ENCODE measurements around the gene PPME1. TPM values are rescaled to one million over a fixed set of nuclear protein-coding genes. Genes with fewer than 3 reads are reported as not detected.

Gene PPME1
- total and polyA plus RNA-seq, 9 of the 15 experiments (the other 6 are each of a cell fraction or from before 2014, with no cell fraction given), result 9.8 to 81.7 (median 37.6) TPM

DNA sequence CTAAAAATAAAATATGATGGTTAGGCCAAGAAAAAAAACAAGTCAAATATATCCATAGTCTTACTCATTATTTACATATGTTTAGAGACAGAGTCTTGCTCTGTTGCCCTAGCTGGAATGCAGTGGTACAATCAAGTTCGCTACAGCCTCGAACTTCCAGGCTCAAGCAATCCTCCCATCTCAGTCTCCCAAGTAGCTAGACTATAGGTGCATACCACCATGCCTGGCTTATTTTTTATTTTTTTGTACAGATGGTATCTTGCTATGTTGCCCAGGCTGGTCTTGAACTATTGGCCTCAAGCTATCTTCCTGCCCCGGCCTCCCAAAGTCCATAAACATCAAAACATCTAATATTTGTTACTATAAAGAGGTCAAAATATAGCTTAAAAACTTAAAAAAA is 36.4 kb upstream of the PPME1 start:
- no peak for DNase-seq (ENCODE audit: extremely low read depth in 1 of 4, low spot score in 3 of 4)
- in situ Hi-C loops (cut with MboI) (no loop called here), intact Hi-C loops (cut with micrococcal nuclease) (no loop called here)
- POLR2A ChIA-PET, result interaction anchor here (0.6 to 1.1 kb wide), 2 partner anchors 10 to 36 kb away, joined by 4 read pairs; partner anchors contain the start of genes C2CD3 and PPME1
- Histone ChIP-seq H2AFZ (ENCODE audit: low read depth, low read length) (no peak overlapping the region), H3K36me3 (ENCODE audit: control insufficient read depth, insufficient read depth, low read length) (peaks cover 39% of the 10 kb centered on the region), H3K79me2 (ENCODE audit: control insufficient read depth, insufficient read depth, low read length) (no peaks in the 10 kb centered on the region), H3K27ac (ENCODE audit: extremely low read depth, low read depth, low read length) (no peak overlapping the region), H4K20me1 (replicated peaks; ENCODE audit: control insufficient read depth, insufficient read depth, low read length) (no peaks in the 10 kb centered on the region), H3K27me3 (ENCODE audit: control insufficient read depth in 2 of 2, insufficient read depth in 2 of 2, low read length in 2 of 2) (no peaks in the 10 kb centered on the region), H3K9ac (ENCODE audit: insufficient read depth in 1 of 2, low read depth in 2 of 2, low read length in 2 of 2) (no peak overlapping the region), H3K4me1 (replicated peaks in 1 of 2; ENCODE audit: control insufficient read depth in 2 of 2, insufficient read depth in 2 of 2, low read length in 2 of 2) (peaks cover 0 to 21% of the 10 kb centered on the region in 2 experiments; a peak in 2 of 5 replicates), H3K9me3 (replicated peaks; ENCODE audit: control insufficient read depth, insufficient read depth, low read depth, low read length) (no peaks in the 10 kb centered on the region), H3K9me1 (ENCODE audit: control insufficient read depth, insufficient read depth, low read length) (no peaks in the 10 kb centered on the region), H3K4me2 (ENCODE audit: insufficient read depth, low read length) (no peak overlapping the region), H3K4me3 (no peak overlapping the region)
- CTCF ChIA-PET (ENCODE audit: low intra/inter-chr PET ratio), result no interaction called here
- WGBS (ENCODE audit: insufficient coverage, low coverage, missing lambda C conversion rate), result 98% methylated on average over 3 of the region's 3 CpGs
- BruUV-seq (replicated peaks), result no TSS peak
- ATAC-seq, result no peak
- no peak for FAIRE-seq
- TF ChIP-seq SPI1 (IDR thresholded peaks at IDR 0.05; ENCODE audit: borderline replicate concordance, low read depth, low read length) (no peak), PCBP1 (IDR thresholded peaks at IDR 0.05; ENCODE audit: low read depth, low read length, poor library complexity, severe bottlenecking) (no peak), NFIX (CRISPR knock-in tag; IDR thresholded peaks at IDR 0.05; ENCODE audit: low read depth) (no peak), HDAC8 (tag; IDR thresholded peaks at IDR 0.05) (no peak), TGIF2 (CRISPR knock-in tag; IDR thresholded peaks at IDR 0.05) (no peak), L3MBTL2 (IDR thresholded peaks at IDR 0.05) (no peak), SAFB2 (IDR thresholded peaks at IDR 0.05; ENCODE audit: borderline replicate concordance, low read depth, low read length, severe bottlenecking) (no peak), SMC3 (conservative IDR thresholded peaks at IDR 0.05; ENCODE audit: insufficient read depth, low read depth, low read length) (no peak)
- TF ChIP-seq, protein P1, sequence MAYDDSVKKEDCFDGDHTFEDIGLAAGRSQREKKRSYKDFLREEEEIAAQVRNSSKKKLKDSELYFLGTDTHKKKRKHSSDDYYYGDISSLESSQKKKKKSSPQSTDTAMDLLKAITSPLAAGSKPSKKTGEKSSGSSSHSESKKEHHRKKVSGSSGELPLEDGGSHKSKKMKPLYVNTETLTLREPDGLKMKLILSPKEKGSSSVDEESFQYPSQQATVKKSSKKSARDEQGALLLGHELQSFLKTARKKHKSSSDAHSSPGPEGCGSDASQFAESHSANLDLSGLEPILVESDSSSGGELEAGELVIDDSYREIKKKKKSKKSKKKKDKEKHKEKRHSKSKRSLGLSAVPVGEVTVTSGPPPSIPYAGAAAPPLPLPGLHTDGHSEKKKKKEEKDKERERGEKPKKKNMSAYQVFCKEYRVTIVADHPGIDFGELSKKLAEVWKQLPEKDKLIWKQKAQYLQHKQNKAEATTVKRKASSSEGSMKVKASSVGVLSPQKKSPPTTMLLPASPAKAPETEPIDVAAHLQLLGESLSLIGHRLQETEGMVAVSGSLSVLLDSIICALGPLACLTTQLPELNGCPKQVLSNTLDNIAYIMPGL (CRISPR knock-in tag; IDR thresholded peaks at IDR 0.05), result no peak
- TF ChIP-seq, protein P2, sequence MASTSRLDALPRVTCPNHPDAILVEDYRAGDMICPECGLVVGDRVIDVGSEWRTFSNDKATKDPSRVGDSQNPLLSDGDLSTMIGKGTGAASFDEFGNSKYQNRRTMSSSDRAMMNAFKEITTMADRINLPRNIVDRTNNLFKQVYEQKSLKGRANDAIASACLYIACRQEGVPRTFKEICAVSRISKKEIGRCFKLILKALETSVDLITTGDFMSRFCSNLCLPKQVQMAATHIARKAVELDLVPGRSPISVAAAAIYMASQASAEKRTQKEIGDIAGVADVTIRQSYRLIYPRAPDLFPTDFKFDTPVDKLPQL (IDR thresholded peaks at IDR 0.05; ENCODE audit: extremely low read depth, insufficient read length), result no peak
- TF ChIP-seq, protein P3, sequence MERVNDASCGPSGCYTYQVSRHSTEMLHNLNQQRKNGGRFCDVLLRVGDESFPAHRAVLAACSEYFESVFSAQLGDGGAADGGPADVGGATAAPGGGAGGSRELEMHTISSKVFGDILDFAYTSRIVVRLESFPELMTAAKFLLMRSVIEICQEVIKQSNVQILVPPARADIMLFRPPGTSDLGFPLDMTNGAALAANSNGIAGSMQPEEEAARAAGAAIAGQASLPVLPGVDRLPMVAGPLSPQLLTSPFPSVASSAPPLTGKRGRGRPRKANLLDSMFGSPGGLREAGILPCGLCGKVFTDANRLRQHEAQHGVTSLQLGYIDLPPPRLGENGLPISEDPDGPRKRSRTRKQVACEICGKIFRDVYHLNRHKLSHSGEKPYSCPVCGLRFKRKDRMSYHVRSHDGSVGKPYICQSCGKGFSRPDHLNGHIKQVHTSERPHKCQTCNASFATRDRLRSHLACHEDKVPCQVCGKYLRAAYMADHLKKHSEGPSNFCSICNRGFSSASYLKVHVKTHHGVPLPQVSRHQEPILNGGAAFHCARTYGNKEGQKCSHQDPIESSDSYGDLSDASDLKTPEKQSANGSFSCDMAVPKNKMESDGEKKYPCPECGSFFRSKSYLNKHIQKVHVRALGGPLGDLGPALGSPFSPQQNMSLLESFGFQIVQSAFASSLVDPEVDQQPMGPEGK (CRISPR knock-in tag; IDR thresholded peaks at IDR 0.05; ENCODE audit: borderline replicate concordance), result no peak
- TF ChIP-seq, protein P4, sequence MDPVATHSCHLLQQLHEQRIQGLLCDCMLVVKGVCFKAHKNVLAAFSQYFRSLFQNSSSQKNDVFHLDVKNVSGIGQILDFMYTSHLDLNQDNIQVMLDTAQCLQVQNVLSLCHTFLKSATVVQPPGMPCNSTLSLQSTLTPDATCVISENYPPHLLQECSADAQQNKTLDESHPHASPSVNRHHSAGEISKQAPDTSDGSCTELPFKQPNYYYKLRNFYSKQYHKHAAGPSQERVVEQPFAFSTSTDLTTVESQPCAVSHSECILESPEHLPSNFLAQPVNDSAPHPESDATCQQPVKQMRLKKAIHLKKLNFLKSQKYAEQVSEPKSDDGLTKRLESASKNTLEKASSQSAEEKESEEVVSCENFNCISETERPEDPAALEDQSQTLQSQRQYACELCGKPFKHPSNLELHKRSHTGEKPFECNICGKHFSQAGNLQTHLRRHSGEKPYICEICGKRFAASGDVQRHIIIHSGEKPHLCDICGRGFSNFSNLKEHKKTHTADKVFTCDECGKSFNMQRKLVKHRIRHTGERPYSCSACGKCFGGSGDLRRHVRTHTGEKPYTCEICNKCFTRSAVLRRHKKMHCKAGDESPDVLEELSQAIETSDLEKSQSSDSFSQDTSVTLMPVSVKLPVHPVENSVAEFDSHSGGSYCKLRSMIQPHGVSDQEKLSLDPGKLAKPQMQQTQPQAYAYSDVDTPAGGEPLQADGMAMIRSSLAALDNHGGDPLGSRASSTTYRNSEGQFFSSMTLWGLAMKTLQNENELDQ (CRISPR knock-in tag; IDR thresholded peaks at IDR 0.05; ENCODE audit: borderline replicate concordance), result no peak
- TF ChIP-seq, protein P5, sequence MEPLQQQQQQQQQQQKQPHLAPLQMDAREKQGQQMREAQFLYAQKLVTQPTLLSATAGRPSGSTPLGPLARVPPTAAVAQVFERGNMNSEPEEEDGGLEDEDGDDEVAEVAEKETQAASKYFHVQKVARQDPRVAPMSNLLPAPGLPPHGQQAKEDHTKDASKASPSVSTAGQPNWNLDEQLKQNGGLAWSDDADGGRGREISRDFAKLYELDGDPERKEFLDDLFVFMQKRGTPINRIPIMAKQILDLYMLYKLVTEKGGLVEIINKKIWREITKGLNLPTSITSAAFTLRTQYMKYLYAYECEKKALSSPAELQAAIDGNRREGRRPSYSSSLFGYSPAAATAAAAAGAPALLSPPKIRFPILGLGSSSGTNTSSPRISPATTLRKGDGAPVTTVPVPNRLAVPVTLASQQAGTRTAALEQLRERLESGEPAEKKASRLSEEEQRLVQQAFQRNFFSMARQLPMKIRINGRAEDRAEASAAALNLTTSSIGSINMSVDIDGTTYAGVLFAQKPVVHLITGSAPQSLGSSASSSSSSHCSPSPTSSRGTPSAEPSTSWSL (CRISPR knock-in tag; IDR thresholded peaks at IDR 0.05; ENCODE audit: borderline replicate concordance), result no peak
